DND-41 (cell line): ENCODE data around the gene CDC14A.

Source experiments
- ATAC-seq: fragments of 200-7000 bp; cut with Tn5 transposase; 3 replicates; pipeline ENCODE4 v1.9.1; 2021; ENCODE audit warnings: low read depth; ENCODE audit not compliant: insufficient read depth
- DNase-seq: peaks from one replicate; pipeline ENCODE4 v3.0.0-alpha.2; 2020
- H2AFZ ChIP-seq: 2 replicates; pipeline ENCODE4 v1.6.0; 2012; ENCODE audit warnings: low read depth, low read length
- H3K27ac ChIP-seq: 2 replicates; pipeline ENCODE4 v1.5.1; 2012; ENCODE audit warnings: low read length, inconsistent platforms
- H3K27me3 ChIP-seq: fragments of 200-600 bp; sonication (generic); 2 replicates; pipeline ENCODE4 v1.6.0; 2012; ENCODE audit warnings: low read length, mild to moderate bottlenecking, inconsistent platforms; ENCODE audit not compliant: insufficient read depth, poor library complexity
- H3K36me3 ChIP-seq: 2 replicates; pipeline ENCODE4 v1.5.1; 2012; ENCODE audit warnings: low read length, inconsistent platforms; ENCODE audit not compliant: insufficient read depth
- H3K4me1 ChIP-seq: 2 replicates; pipeline ENCODE4 v1.5.1; 2012; ENCODE audit warnings: mild to moderate bottlenecking, low read length; ENCODE audit not compliant: insufficient read depth
- H3K4me2 ChIP-seq: 2 replicates; pipeline ENCODE4 v1.6.0; 2012; ENCODE audit warnings: mild to moderate bottlenecking, moderate library complexity, low read length, inconsistent platforms; ENCODE audit not compliant: insufficient read depth
- H3K4me3 ChIP-seq, 2 experiments: fragments of 200-600 bp in 1 of 2; shearing (Covaris generic) in 1 of 2; 2 replicates each; pipeline ENCODE4 v1.5.1; 2012 to 2016; ENCODE audit warnings: inconsistent platforms in 2 of 2, low read length in 2 of 2, mild to moderate bottlenecking in 2 of 2, low read depth in 1 of 2, moderate library complexity in 1 of 2
- H3K79me2 ChIP-seq: 2 replicates; pipeline ENCODE4 v1.6.0; 2012; ENCODE audit warnings: low read length, inconsistent platforms; ENCODE audit not compliant: insufficient read depth
- H3K9ac ChIP-seq: 2 replicates; pipeline ENCODE4 v1.6.0; 2012; ENCODE audit warnings: low read depth, mild to moderate bottlenecking, inconsistent platforms, low read length, moderate library complexity
- H3K9me3 ChIP-seq: 2 replicates; pipeline ENCODE4 v1.5.1; 2012; ENCODE audit warnings: low read length, moderate library complexity, mild to moderate bottlenecking, inconsistent platforms; ENCODE audit not compliant: insufficient read depth, severe bottlenecking
- H4K20me1 ChIP-seq: 2 replicates; pipeline ENCODE4 v1.6.0; 2012; ENCODE audit warnings: low read length; ENCODE audit not compliant: insufficient read depth
- CTCF ChIP-seq: IDR thresholded peaks from 2 replicates; pipeline ENCODE4 v1.5.1; 2012; ENCODE audit warnings: borderline replicate concordance, low read length, moderate library complexity, mild to moderate bottlenecking; ENCODE audit not compliant: poor library complexity, severe bottlenecking; ENCODE audit errors: extremely low read depth
- EZH2 ChIP-seq: IDR thresholded peaks from 3 replicates; pipeline ENCODE4 v1.6.1; 2012; ENCODE audit warnings: borderline replicate concordance, low read depth, mild to moderate bottlenecking, moderate library complexity, low read length, inconsistent platforms; ENCODE audit not compliant: severe bottlenecking

Gene CDC14A

GRCh38 chr1:100431954-100432353, 79.6 kb downstream of the CDC14A start:
- Histone ChIP-seq H3K36me3 (no peaks in the 10 kb centered on the region), H3K9ac (no peak overlapping the region), H3K4me2 (no peak overlapping the region), H2AFZ (no peak overlapping the region), H3K4me3 (no peak overlapping the region), H4K20me1 (no peaks in the 10 kb centered on the region), H3K27me3 (no peaks in the 10 kb centered on the region), H3K79me2 (no peaks in the 10 kb centered on the region), H3K27ac (no peak overlapping the region), H3K4me1 (no peaks in the 10 kb centered on the region), H3K9me3 (no peaks in the 10 kb centered on the region)
- TF ChIP-seq CTCF: no peak
- ATAC-seq (no peak), DNase-seq (no peak)

- Histone ChIP-seq H3K27me3 (no peaks in the 10 kb centered on the region), H3K9ac (no peak overlapping the region), H3K79me2 (no peaks in the 10 kb centered on the region), H3K9me3 (no peaks in the 10 kb centered on the region), H3K4me3 (no peak overlapping the region), H3K4me1 (peaks cover 1% of the 10 kb centered on the region; the same call in 1 of the 2 replicates), H3K36me3 (no peaks in the 10 kb centered on the region), H2AFZ (no peak overlapping the region), H4K20me1 (no peaks in the 10 kb centered on the region), H3K27ac (no peak overlapping the region), H3K4me2 (no peak overlapping the region)
- no peak for ATAC-seq
- DNase-seq: no peak
- TF ChIP-seq EZH2 (no peak), CTCF (no peak)
These were observed 81.3 kb downstream of the CDC14A start for GRCh38 chr1:100433563-100433962.

- Histone ChIP-seq H3K4me1 (peaks cover 14% of the 10 kb centered on the region), H3K9me3 (no peaks in the 10 kb centered on the region), H3K4me2 (no peak overlapping the region), H2AFZ (no peak overlapping the region), H3K79me2 (no peaks in the 10 kb centered on the region), H3K9ac (no peak overlapping the region), H3K36me3 (no peaks in the 10 kb centered on the region), H4K20me1 (no peaks in the 10 kb centered on the region), H3K27me3 (no peaks in the 10 kb centered on the region), H3K4me3 (no peak overlapping the region), H3K27ac (no peak overlapping the region)
- TF ChIP-seq CTCF (no peak), EZH2 (no peak)
- no peak for ATAC-seq
- DNase-seq: no peak
These were observed 82.5 kb downstream of the CDC14A start for GRCh38 chr1:100434831-100435230.

- no peaks in the 10 kb centered on the region for H3K36me3 ChIP-seq
- ATAC-seq: no peak
- peaks cover 25% of the 10 kb centered on the region for H3K4me1 ChIP-seq
- no peak overlapping the region for H2AFZ ChIP-seq
- no peaks in the 10 kb centered on the region for H3K27me3 ChIP-seq
- TF ChIP-seq EZH2: no peak
- no peak for TF ChIP-seq CTCF
- H3K27ac ChIP-seq: peak overlapping the region; percentile 75
- no peak overlapping the region for H3K4me2 ChIP-seq
- H3K9me3 ChIP-seq: no peaks in the 10 kb centered on the region
- no peaks in the 10 kb centered on the region for H4K20me1 ChIP-seq
- H3K9ac ChIP-seq: no peak overlapping the region
- no peaks in the 10 kb centered on the region for H3K79me2 ChIP-seq
- no peak overlapping the region for H3K4me3 ChIP-seq
- no peak for DNase-seq
These were observed 86.1 kb downstream of the CDC14A start for GRCh38 chr1:100438375-100438774.
